GM12878 (cell line): Measurements from ENCODE around the gene CARD19. TPM values are rescaled to one million over a fixed set of nuclear protein-coding genes. Genes with fewer than 3 reads are reported as not detected.

Experiments used
- ASH2L ChIP-seq: fragments of 300-600, 200-600 bp; sonication (generic); IDR thresholded peaks from 2 replicates; pipeline ENCODE4 v1.6.1; 2017; ENCODE audit warnings: low read depth, mild to moderate bottlenecking, borderline replicate concordance
- CEBPB ChIP-seq, 2 experiments: fragments of 150-350 bp in 1 of 2; IDR thresholded peaks; 2 replicates each; pipeline ENCODE4 v1.6.1; 2012 to 2014; ENCODE audit warnings: low read depth in 2 of 2, low read length in 2 of 2, borderline replicate concordance in 1 of 2, inconsistent platforms in 1 of 2
- CHD4 ChIP-seq: fragments of 200-600 bp; sonication (generic); IDR thresholded peaks from 2 replicates; pipeline ENCODE4 v1.6.1; 2016; ENCODE audit warnings: mild to moderate bottlenecking
- CUX1 ChIP-seq: IDR thresholded peaks from 2 replicates; pipeline ENCODE4 v1.6.1; 2012; ENCODE audit warnings: improper control_type of control experiment, low read depth, low read length; ENCODE audit not compliant: insufficient replicate concordance
- ESRRA ChIP-seq: IDR thresholded peaks from 2 replicates; pipeline ENCODE4 v1.6.1; 2012; ENCODE audit warnings: mild to moderate bottlenecking, low read length, improper control_type of control experiment
- HCFC1 ChIP-seq: fragments of 150-350 bp; IDR thresholded peaks from 2 replicates; pipeline ENCODE4 v1.6.1; 2014; ENCODE audit warnings: low read length
- HDAC6 ChIP-seq: fragments of 200-600 bp; sonication (generic); IDR thresholded peaks from one replicate; pipeline ENCODE4 v1.8.0; 2017; ENCODE audit warnings: antibody characterized with exemption; ENCODE audit not compliant: unreplicated experiment
- HDGF ChIP-seq: fragments of 450-650 bp; IDR thresholded peaks from 2 replicates; pipeline ENCODE4 v1.6.1; 2016; ENCODE audit warnings: antibody characterized with exemption
- IKZF1 ChIP-seq: fragments of 450-650 bp; conservative IDR thresholded peaks from 2 replicates; pipeline ENCODE4 v1.6.1; 2017; ENCODE audit warnings: antibody characterized with exemption, mild to moderate bottlenecking
- MYB ChIP-seq: fragments of 150-350 bp; IDR thresholded peaks from 2 replicates; pipeline ENCODE4 v1.6.1; 2014; ENCODE audit warnings: mild to moderate bottlenecking, low read depth, low read length, borderline replicate concordance
- NBN ChIP-seq: fragments of 450-650 bp; IDR thresholded peaks from 2 replicates; pipeline ENCODE4 v1.6.1; 2016
- NFYA ChIP-seq: IDR thresholded peaks from 2 replicates; pipeline ENCODE4 v1.6.1; 2011; ENCODE audit warnings: low read depth, mild to moderate bottlenecking, low read length, improper control_type of control experiment, borderline replicate concordance
- NR2F1 ChIP-seq: fragments of 450-650 bp; conservative IDR thresholded peaks from 2 replicates; pipeline ENCODE4 v1.6.1; 2017; ENCODE audit warnings: mild to moderate bottlenecking
- SMC3 ChIP-seq: IDR thresholded peaks from 2 replicates; pipeline ENCODE4 v1.6.1; 2011; ENCODE audit warnings: low read length, improper control_type of control experiment, borderline replicate concordance
- SREBF2 ChIP-seq: IDR thresholded peaks from 2 replicates; pipeline ENCODE4 v1.6.1; 2012; ENCODE audit warnings: mild to moderate bottlenecking, low read length
- STAT3 ChIP-seq: IDR thresholded peaks from 2 replicates; pipeline ENCODE4 v1.6.1; 2011; ENCODE audit warnings: low read depth, low read length, improper control_type of control experiment
- TAF1 ChIP-seq: IDR thresholded peaks from 2 replicates; pipeline ENCODE4 v1.6.1; 2011; ENCODE audit warnings: mild to moderate bottlenecking, low read depth, low read length, borderline replicate concordance
- TCF7 ChIP-seq: IDR thresholded peaks from 2 replicates; pipeline ENCODE4 v1.6.1; 2014; ENCODE audit warnings: antibody characterized with exemption, borderline replicate concordance
- USF1 ChIP-seq: IDR thresholded peaks from 2 replicates; pipeline ENCODE4 v1.6.1; 2011; ENCODE audit warnings: borderline replicate concordance, low read depth, mild to moderate bottlenecking, moderate library complexity, mixed read lengths, low read length; ENCODE audit not compliant: insufficient read depth; ENCODE audit errors: extremely low read length
- WRNIP1 ChIP-seq: IDR thresholded peaks from 2 replicates; pipeline ENCODE4 v1.6.1; 2011; ENCODE audit warnings: low read depth, low read length, improper control_type of control experiment, borderline replicate concordance
- YBX1 ChIP-seq: fragments of 450-650 bp; IDR thresholded peaks from 2 replicates; pipeline ENCODE4 v1.6.1; 2016; ENCODE audit warnings: antibody characterized with exemption
- ZBED1 ChIP-seq: IDR thresholded peaks from 2 replicates; pipeline ENCODE4 v1.6.1; 2016; ENCODE audit warnings: borderline replicate concordance
- polyA plus RNA-seq, 11 experiments: library from polyadenylated mRNA; depleted of rRNA in 4 of 11; unstranded in 6 of 11; stranded (reverse) in 5 of 11; fragments of >200 nt; fragmentation: Nextera tagmentation in 4 of 11; fragmentation: Illumina TruSeq in 1 of 11; extraction: Ambion mirVana in 4 of 11; extraction: Trizol in 1 of 11; gene quantifications; 1 replicate in 1 of 11; 2 replicates in 10 of 11; pipeline versions ENCODE4 v1.2.1 to v1.2.3, GENCODE V29; 2011 to 2016; ENCODE audit warnings: inconsistent platforms in 2 of 11, missing spikeins in 2 of 11, low read depth in 1 of 11
- total RNA-seq, 4 experiments: library from RNA; depleted of rRNA in 3 of 4; stranded (reverse); fragments of >200 nt in 3 of 4; fragmentation: Illumina TruSeq in 1 of 4; extraction: Trizol in 1 of 4; gene quantifications; 2 replicates each; pipeline versions ENCODE4 v1.2.1 to v1.2.3, GENCODE V29; 2013 to 2021
- TF ChIP-seq, protein P1 (sequence below), 3 experiments: IDR thresholded peaks in 2 of 3; conservative IDR thresholded peaks in 1 of 3; 2 replicates each; pipeline ENCODE4 v1.5.1; 2011; ENCODE audit warnings: low read depth in 3 of 3, low read length in 3 of 3, mild to moderate bottlenecking in 3 of 3, control low read depth in 2 of 3, moderate library complexity in 2 of 3, inconsistent platforms in 1 of 3, mixed read lengths in 1 of 3; ENCODE audit not compliant: control insufficient read depth in 2 of 3, insufficient read depth in 1 of 3; ENCODE audit errors: extremely low read depth in 1 of 3

Gene CARD19
- total and polyA plus RNA-seq, 10 of the 15 experiments (the other 5 are each of a cell fraction or from before 2014, with no cell fraction given), result 0.61 to 41.6 (median 19.9) TPM

DNA sequence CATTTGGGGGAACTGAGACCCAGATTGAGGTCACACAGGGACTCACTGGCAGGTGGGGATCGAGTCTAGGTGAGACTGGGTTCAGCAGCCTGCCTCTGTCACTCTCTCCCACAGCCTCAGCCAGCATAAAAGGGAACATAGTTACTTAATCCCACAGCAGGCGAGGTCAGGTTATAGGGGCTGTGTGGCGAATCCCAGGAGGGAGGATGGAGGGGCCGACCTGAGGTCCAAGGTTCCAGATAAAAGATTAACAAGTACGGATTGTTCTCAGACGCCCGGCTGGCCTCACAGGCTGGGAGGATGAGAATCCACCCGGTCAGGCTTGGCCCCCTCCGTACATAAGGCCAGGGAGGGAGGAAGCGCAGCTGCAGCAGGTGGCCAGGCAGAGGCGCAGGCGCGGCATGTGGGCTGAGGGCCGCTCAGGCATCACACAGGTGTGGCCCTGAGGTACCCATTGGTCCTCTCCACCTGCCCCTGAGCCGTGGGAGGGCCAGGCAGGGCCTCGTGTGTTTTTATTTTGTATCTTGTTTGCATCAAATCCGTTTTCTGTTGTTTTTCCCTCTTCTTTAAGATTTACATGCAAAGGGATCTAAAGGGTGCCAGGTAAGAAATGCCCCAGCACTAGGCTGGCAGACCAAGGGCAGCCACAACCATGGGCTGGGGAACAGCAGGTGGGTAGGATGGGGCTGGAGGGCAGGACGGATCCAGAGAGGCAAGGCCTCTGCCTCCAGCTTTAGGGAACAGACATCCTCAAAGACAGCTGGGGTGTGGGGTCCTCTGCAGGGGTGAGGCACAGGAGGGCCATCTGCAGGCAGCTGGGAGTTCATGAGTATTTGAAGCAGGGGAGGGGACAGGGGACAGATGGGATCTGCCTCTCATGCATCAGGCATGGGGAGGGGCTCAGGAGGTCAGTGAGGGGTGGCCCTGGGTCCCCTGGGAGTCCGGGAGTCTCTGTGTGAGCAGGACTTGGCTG is 33.9 kb upstream of the CARD19 start (continued):
- TF ChIP-seq WRNIP1, result no peak; the same call in 1 of the 2 replicates
- no peak for TF ChIP-seq ESRRA
- TF ChIP-seq TCF7, result no peak
- TF ChIP-seq SMC3, result peak; percentile 22; the same call in 1 of the 2 replicates
- TF ChIP-seq NFYA, result no peak
- TF ChIP-seq USF1, result no peak
- no peak for TF ChIP-seq CEBPB (IDR thresholded peaks at IDR 0.05; ENCODE audit: borderline replicate concordance in 1 of 2, low read depth in 2 of 2, low read length in 2 of 2)
- no peak for TF ChIP-seq ASH2L
- no peak for TF ChIP-seq HDAC6
- TF ChIP-seq, protein P1, sequence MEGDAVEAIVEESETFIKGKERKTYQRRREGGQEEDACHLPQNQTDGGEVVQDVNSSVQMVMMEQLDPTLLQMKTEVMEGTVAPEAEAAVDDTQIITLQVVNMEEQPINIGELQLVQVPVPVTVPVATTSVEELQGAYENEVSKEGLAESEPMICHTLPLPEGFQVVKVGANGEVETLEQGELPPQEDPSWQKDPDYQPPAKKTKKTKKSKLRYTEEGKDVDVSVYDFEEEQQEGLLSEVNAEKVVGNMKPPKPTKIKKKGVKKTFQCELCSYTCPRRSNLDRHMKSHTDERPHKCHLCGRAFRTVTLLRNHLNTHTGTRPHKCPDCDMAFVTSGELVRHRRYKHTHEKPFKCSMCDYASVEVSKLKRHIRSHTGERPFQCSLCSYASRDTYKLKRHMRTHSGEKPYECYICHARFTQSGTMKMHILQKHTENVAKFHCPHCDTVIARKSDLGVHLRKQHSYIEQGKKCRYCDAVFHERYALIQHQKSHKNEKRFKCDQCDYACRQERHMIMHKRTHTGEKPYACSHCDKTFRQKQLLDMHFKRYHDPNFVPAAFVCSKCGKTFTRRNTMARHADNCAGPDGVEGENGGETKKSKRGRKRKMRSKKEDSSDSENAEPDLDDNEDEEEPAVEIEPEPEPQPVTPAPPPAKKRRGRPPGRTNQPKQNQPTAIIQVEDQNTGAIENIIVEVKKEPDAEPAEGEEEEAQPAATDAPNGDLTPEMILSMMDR (IDR thresholded peaks at IDR 0.05 in 2 of 3, conservative IDR thresholded peaks at IDR 0.05 in 1 of 3; ENCODE audit: control insufficient read depth in 2 of 3, extremely low read depth in 1 of 3, insufficient read depth in 1 of 3, low read depth in 3 of 3, low read length in 3 of 3), result peak in 2 of 3 experiments; percentile 19 to 34; a peak in 3 of 6 replicates
- 0 out of 2 replicates have a peak, but pooled peaks have one; percentile 22 for TF ChIP-seq IKZF1
- TF ChIP-seq HCFC1, result peak; percentile 27; the same call in 1 of the 2 replicates
- 0 out of 2 replicates have a peak, but pooled peaks have one; percentile 23 for TF ChIP-seq NBN
- no peak for TF ChIP-seq STAT3
- TF ChIP-seq NR2F1, result no peak
- TF ChIP-seq TAF1, result no peak
- 0 out of 2 replicates have a peak, but pooled peaks have one; percentile 45 for TF ChIP-seq HDGF
- TF ChIP-seq YBX1, result no peak
- TF ChIP-seq SREBF2, result no peak
- TF ChIP-seq CHD4, result no peak
- TF ChIP-seq MYB, result no peak
- no peak for TF ChIP-seq CUX1
- TF ChIP-seq ZBED1, result no peak
